HG03280 (cell line): ENCODE measurements around the gene FGF6.
"Not testable (repeated sequence)": the region's sequence is repeated elsewhere in the genome, so short reads cannot be mapped to it uniquely, and the experiment has no call there.

Experiments
- ATAC-seq: cut with Tn5 transposase; IDR thresholded peaks from one replicate; pipeline ENCODE4 v1.9.1; 2021; ENCODE audit warnings: mild to moderate bottlenecking, moderate library complexity; ENCODE audit not compliant: unreplicated experiment

Gene FGF6

GRCh38 chr12:4445156-4446101 is at the start of gene FGF6:
Gene FGF6 (minus strand): TSS chr12:4445815. CDS start chr12:4445570, 245 bp downstream.
- ATAC-seq = no peak

GRCh38 chr12:4490973-4491372 is 45.4 kb upstream of the FGF6 start:
- no peak for ATAC-seq

- no peak for ATAC-seq
These were observed 43.9 kb upstream of the FGF6 start for GRCh38 chr12:4489556-4489955.

GRCh38 chr12:4486980-4487379 is 41.4 kb upstream of the FGF6 start:
- ATAC-seq = no peak

GRCh38 chr12:4486049-4486699 is 40.6 kb upstream of the FGF6 start:
- ATAC-seq = no peak

- no peak for ATAC-seq
These were observed 38.5 kb upstream of the FGF6 start for GRCh38 chr12:4483885-4484823.

GRCh38 chr12:4482936-4483335 is 37.3 kb upstream of the FGF6 start:
- ATAC-seq = no peak

GRCh38 chr12:4478933-4479332 is 33.3 kb upstream of the FGF6 start:
- no peak for ATAC-seq

- no peak for ATAC-seq
These were observed 31.5 kb upstream of the FGF6 start for GRCh38 chr12:4477129-4477528.

- ATAC-seq = no peak
These were observed 26.4 kb upstream of the FGF6 start for GRCh38 chr12:4472046-4472445.

- no peak for ATAC-seq
These were observed 25.6 kb upstream of the FGF6 start for GRCh38 chr12:4471256-4471655.

- ATAC-seq = no peak
These were observed 23.4 kb upstream of the FGF6 start for GRCh38 chr12:4468994-4469393.

- ATAC-seq = no peak
These were observed 15.1 kb upstream of the FGF6 start for GRCh38 chr12:4460761-4461160.

GRCh38 chr12:4455849-4456248 is 10.2 kb upstream of the FGF6 start:
- ATAC-seq = not testable (repeated sequence)

- no peak for ATAC-seq
These were observed 8.8 kb upstream of the FGF6 start for GRCh38 chr12:4454315-4454860.

- ATAC-seq = no peak
These were observed 6.1 kb upstream of the FGF6 start for GRCh38 chr12:4451694-4452093.

- no peak for ATAC-seq
These were observed 5.0 kb upstream of the FGF6 start for GRCh38 chr12:4450551-4451112.

- no peak for ATAC-seq
These were observed 4.2 kb upstream of the FGF6 start for GRCh38 chr12:4449851-4450221.

- no peak for ATAC-seq
These were observed 3.6 kb upstream of the FGF6 start for GRCh38 chr12:4448943-4449850.
